Pericardium fibroblast (primary cell): ENCODE data around the gene GPX5. TPM values are rescaled to one million over a fixed set of nuclear protein-coding genes. Genes with fewer than 3 reads are reported as not detected.

ENCODE experiments used
- total RNA-seq: library from RNA; depleted of rRNA; stranded (reverse); fragments of >200 nt; gene quantifications from 2 replicates; pipeline ENCODE4 v1.2.3, GENCODE V29; 2015

The GPX5 gene
- not detected in 2 replicates for total RNA-seq

DNA sequence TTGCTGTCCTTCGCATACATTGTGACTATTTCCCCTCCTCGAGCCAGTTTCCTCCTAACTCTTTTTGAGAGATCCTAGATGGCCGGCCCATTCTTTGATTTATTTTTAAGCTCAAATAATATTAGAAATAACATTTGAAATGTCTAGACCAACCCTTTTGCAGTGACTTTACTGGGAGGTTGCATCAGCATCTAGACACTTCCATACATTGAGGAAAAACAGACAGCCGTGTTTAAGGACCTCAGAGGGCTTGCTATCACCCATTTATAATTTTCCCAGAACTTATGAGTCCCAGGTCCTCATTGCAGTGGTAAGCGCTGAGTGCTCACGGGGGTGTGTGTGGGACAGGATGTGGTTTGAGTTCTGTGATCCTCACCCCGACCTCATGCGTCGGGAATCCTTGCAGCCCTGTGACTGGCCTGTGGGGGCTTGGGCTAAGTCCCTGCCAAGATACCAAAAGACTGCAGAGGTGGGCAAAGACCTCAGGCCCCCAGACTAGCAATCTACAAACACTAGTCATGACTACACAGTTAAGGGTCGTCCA is at the start of gene GPX5:
Gene GPX5, plus strand, starts transcription at position 386 of the 544 bp plus-strand sequence. Its CDS starts 133 bp downstream, at position 519.

DNA sequence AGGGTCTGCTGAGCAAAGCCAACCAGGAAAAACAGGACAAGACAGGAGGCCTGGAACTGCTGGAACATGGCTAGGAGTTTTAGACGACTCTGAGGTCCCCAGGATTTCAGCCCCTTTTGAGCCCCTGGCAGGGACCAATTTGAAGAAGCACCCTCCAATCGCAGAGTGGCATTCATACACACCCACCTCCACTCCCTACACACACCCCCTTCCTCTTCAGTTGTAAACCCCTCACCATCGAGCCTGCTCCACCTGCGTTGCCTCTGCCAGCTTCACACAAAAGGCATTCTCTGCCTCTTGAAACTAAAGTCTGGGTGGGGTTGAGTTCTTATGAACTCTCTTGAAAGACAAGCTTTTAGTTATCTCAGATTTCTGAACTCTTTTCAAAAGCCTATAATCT is 10.0 kb upstream of the GPX5 start, which contains the start of gene GPX6:
Gene GPX6, minus strand, starts transcription at position 118 of the 400 bp plus-strand sequence. Its CDS starts 50 bp downstream, at position 68.

Other genes starting within 250 kb of the GPX5 start
- 3.7 and 5.0 TPM in 2 replicates for gene PGBD1, start 244.3 kb upstream of the GPX5 start, total RNA-seq
- 0.68 and 3.5 TPM in 2 replicates for gene ZSCAN31, start 189.7 kb upstream of the GPX5 start, total RNA-seq
- gene ZKSCAN3, start 175.9 kb upstream of the GPX5 start, total RNA-seq = 1.7 and 3.2 TPM in 2 replicates
- 2.7 and 3.9 TPM in 2 replicates for gene ZSCAN12, start 126.1 kb upstream of the GPX5 start, total RNA-seq
- 0.34 and 0.93 TPM in 2 replicates for gene ZSCAN23, start 82.4 kb upstream of the GPX5 start, total RNA-seq
- not detected in 2 replicates for gene GPX6, start 10.1 kb upstream of the GPX5 start, total RNA-seq